ENCODE data around the gene MICA.
"Not testable (repeated sequence)": the region's sequence is repeated elsewhere in the genome, so short reads cannot be mapped to it uniquely, and the experiment has no call there.

Gene MICA

DNA sequence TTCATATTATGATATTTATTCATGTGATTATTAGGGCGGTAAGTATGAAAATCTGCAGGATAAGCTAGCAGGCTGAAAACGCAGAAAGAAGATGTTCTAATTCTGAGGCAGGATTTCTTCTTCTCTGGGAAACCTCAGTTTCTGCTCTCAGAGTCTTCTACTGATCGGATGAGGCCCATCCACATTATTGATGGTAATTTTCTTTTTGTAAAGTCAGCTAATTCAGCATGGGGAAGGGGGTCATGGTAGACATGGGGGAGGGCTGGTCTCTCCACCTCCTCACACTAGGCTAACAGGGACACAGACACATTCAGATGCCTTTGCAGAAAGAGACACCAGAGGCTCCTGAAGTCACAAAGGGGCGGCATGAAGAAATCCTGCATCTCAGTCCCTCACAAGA is 21.7 kb upstream of the MICA start:
- DNase-seq (ENCODE audit: low read depth, low spot score): no peak

DNA sequence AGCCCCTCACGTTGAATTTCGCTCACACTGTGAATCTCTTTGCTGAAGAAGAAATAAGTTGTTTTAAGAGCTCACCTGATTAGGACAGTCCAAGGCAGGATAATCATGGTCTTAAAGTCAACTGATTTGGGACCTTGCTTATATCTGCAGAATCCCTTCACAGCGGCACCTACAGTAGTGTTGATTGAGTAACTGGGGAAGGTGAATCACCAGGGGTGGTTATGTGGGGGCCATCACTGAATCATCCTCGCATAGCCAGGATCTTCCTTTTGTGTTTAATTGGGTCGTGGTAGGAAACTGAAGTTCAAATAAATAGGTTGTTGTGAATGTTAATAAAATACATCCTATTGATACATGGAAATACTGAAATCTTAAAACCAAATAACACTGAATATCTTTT is 20.2 kb upstream of the MICA start:
- DNase-seq (ENCODE audit: low read depth, low spot score): no peak

DNA sequence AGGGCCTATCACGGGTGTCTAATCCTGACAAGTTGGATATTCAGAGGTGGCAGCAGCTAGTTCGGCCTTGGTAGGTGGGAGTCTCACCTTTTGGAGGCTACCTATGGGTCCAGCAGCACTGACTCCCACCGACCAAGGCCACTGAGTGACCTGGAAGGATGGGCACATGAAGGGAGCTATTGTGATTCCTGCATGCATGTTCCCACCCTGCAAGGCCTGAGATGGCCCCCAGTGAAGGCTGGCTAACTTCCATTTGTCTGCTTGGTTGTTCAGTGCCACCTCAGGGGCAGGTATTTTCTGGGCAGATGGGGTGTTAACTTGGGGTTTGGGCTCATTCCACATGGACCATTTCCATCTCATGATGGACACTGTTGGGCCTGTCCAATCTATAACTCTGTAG is 18.4 kb upstream of the MICA start:
- DNase-seq (ENCODE audit: low read depth, low spot score): no peak

DNA sequence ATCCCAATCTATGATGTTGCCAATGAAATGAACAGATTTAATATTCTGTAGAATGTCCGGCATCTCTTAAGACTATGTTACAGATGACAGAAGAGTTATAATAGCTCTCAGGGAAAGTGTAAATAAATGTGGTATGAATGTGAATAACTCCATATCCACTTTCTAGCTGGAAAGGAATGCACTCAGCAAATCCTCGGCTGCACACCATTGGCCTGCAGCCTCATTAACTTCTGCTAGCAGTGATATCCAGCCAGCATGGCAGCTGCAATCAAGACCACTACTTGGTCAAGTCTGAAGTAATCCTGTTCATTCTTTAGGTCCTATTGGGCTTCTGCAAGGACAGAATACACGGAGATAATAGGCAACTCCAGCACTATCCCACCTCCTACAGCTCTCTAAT is 17.3 kb upstream of the MICA start:
- no peak for DNase-seq (ENCODE audit: low read depth, low spot score)

DNA sequence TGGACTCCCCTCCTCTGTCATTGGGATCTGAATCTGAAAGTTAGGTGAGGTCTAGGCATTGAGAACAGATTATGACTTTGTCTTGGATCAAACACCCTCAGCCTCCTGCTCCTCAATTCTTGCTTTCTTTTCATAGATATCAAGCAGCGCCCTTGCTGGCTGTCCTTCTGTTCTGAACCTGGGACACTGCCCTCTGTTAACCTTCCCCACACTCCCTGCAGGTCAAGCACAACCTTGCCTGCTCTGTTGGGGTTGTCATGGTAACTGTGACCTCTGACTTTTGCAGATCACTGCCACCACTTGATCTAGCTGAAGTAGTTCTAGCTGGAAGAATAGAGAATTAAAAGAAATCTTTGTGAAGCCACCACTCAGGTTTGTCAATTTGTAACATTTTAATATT is 16.4 kb upstream of the MICA start:
- DNase-seq (ENCODE audit: low read depth, low spot score): no peak

DNA sequence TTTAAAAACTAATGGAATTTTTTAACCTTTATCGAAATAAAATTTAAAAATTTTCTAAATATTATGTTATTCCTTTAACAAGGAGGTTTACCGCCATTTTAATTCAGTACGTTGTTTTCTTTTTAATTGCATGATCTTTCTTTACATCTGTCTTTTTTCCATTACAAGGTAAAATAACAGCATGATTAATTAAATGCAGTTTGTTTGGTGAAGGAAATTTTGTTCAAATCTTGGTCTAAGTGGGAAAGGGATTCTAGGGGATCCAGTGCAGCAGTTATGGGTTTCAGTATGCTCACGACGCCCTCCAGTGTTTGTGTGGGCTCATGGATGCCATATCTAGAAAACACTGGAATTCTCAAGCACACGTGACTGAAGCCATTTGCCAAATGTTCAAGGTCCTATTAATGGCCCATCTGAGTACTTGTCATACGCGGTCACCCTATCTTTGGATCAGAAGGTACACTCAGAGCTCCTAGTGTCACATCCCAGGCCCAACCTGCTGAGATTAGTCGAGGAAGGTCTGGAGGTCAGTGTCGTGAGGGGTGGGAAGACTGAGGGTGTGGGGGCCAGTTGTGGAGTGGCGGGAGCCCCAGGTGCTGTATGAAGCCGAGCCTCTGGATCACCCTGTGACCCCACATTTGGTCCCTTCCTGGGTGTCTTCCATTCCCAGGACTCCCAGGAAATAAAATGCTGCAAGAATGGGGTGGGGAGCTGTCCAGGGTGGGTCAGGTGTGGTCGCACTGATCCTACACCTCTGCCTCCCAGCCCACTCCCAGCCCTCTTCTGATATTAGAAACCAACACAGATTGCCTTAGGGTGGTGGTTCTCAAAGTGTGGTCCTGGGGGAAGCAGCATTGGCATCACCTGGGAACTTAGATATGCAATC is 14.2 kb upstream of the MICA start:
- not testable (repeated sequence) for DNase-seq (ENCODE audit: low read depth, low spot score)

DNA sequence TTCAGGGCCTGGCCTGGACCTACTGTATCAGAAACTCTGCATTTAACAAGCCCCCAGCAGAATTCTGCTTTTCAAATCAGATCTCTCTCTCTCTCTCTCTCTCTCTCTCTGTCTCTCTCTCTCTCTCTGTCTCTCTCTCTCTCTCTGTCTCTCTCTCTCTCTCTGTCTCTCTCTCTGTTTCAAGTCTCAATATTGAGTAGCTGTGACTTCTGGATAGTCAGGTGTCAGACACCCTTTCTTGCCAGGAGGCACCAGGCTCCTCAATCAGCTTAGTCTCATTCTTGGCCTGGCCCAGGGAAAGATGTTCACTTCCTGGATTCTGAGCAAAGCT is 13.6 kb upstream of the MICA start:
- not testable (repeated sequence) for DNase-seq (ENCODE audit: low read depth, low spot score)

DNA sequence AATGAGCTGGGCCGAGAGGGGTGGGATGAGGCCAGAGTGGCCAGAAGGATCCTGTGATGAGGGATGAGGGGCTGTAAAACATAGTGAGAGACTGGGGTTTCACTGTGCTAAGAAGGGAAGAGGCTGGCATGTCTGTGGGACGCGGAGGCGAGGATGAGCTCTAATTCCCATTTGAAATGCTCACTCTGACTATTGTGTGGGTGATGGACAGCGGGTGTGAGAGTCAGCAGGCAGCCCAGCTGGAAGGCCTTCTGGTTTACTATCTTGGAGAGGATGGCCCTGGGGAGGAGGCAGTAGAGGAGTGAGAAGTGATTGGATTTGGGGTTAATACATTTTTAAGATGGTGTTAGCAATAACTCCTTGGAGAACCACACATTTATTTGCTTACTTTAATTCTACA is 9.5 kb upstream of the MICA start:
- no peak for DNase-seq (ENCODE audit: low read depth, low spot score)

DNA sequence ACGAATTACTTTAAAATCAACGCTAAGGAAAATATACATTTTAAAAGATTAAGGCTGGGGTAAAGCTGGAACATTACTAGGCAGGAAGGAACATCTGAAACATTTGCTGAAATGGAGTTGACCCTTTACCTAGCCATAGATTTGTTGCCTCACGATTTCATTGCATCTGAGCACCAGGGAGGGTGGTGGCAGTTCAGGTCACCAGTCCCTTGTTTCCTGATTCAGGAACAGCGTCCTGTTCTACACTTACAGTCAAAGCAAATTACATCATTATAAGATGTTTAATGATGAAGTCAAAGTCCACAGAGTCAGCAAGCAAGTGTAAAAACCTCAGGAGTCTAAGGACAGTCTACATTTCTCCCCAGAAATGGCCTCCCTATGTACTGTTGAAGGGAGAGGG is 9.0 kb upstream of the MICA start:
- no peak for DNase-seq (ENCODE audit: low read depth, low spot score)

DNA sequence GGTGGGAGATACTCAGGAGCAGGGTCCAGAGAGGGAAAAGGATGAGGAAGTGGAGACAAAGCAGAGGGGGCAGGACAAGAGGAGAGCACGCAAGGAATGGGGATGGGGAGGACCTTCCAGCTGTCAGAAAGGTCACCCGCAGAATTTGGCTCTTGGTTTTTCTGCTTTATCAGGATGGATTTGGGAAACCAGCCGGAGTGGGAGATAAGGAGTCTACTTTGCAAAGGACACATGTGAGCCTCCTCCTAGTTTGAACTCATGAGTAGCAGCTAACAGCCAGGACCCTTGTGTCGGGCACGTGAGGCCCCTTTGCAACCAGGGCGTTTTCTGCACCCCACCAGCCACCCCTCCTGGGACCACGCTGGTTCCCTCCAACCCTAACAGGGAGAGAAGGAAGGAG is 7.6 kb upstream of the MICA start:
- DNase-seq (ENCODE audit: low read depth, low spot score): no peak

DNA sequence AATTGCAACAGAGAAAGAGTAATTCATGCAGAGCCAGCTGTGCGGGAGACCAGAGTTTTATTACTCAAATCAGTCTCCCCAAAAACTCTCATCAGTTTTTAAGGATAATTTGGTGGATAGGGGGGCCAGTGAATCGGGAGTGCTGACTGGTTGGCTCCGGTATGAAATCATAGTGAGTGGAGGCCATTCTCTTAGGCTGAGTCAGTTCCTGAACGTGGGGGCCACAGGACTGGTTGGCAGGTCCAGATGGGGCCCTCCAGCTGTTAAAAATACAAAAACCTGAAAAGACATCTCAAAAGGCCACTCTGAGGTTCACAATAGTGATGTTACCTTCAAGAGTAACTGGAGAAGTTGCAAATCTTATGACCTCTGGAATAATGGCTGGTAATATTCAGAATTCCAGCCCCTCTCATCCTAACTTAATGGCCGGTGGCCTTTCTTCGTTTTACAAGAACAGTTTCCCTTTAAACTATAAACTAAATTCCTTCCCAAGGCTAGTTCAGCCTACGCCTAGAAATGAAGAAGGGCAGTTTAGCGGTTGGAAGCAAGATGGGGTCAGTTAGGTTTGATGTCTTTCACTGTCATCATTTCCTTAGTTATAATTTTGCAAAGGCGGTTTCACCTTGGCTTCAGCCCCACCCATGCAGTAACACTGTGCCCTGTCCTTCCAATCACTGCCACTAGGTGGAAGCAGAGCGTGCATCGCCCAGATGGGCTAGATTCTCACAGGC is 6.8 kb upstream of the MICA start:
- peak; percentile 81 for DNase-seq (ENCODE audit: low read depth, low spot score)

DNA sequence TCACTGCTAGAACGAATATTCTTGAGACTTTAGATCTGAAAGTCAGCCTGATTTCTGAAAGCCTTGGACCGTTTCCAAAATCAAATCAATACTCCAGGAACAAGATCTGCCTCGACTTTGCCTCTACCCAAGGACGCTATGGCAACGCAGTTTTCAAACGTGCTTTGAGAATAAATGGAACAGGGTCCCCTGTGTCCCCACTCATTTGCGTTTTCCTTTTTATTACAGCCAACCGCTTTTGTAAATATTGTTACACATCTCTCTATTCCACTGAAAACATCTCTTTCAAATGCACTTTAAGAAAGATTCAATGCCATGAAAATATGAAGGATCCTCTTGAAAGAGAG is 6.3 kb upstream of the MICA start:
- DNase-seq (ENCODE audit: low read depth, low spot score): not testable (repeated sequence)

DNA sequence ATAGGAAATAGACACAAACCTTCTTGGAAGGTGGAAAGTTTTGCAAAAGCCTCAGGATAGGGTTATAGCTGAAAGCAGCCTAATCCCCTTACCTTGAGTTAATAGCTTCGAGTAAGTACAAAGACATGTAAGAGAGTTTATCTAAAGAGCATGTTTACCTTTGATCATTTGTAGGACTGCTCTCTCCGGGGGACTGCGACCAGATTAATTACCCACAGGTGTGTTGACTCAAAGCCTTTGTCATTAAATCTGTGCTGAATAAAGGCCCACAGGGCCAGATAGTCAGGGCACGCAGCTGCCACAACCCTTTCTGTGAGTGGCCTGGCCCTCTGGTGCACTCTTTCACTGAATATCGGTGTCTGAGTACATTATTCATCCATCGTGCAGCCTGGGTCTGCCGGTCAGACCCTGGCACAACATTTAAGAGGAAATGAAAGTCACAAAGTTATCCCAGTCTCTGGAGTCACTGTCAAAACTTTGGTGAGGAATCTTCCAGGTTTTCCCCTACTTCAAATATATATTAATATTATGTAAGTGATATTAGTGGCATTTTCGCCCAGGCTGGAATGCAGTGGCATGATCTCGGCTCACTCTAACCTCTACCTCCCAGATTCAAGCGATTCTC is 5.4 kb upstream of the MICA start:
- no peak for DNase-seq (ENCODE audit: low read depth, low spot score)

DNA sequence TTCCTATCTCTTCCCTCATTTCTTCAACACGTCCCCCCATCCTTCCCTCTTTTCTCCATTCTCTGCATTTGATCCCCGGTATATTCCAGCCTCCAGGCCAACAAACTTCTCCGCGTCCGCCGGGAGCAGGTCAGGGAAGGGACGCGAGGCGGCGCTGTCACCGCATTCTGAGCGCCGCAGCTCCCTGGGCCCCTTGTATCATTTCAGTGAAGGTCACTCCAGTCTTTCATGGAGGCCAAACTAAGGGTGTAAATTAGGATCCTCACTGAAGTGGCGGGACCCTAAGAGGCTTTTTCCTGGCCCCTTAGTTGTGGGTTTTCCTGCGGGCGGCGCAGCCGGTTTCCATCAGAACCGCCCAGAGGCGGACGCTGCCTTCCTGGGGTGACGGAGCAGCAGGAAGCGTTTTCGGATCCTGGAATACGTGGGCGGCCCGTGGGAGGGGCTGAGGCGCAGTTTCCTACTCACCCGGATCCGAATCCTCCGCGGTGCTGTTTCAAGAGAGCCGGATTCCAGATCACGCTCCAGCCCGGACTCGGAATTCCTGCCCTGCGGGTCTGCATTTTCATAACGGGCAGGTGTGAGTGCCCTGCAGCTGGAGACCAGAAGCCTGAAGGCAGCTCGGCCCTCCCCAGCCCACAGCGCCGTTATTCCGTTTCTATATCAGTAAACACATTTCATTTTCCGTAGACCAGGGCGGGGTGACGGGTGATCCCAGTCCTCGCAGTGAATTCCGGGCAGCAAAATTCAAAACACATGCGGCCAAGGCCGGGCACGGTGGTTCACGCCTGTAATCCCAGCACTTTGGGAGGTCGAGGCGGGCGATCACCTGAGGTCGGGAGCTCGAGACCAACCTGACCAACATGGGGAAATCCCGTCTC is 3.6 kb upstream of the MICA start:
- DNase-seq (ENCODE audit: low read depth, low spot score): no peak

DNA sequence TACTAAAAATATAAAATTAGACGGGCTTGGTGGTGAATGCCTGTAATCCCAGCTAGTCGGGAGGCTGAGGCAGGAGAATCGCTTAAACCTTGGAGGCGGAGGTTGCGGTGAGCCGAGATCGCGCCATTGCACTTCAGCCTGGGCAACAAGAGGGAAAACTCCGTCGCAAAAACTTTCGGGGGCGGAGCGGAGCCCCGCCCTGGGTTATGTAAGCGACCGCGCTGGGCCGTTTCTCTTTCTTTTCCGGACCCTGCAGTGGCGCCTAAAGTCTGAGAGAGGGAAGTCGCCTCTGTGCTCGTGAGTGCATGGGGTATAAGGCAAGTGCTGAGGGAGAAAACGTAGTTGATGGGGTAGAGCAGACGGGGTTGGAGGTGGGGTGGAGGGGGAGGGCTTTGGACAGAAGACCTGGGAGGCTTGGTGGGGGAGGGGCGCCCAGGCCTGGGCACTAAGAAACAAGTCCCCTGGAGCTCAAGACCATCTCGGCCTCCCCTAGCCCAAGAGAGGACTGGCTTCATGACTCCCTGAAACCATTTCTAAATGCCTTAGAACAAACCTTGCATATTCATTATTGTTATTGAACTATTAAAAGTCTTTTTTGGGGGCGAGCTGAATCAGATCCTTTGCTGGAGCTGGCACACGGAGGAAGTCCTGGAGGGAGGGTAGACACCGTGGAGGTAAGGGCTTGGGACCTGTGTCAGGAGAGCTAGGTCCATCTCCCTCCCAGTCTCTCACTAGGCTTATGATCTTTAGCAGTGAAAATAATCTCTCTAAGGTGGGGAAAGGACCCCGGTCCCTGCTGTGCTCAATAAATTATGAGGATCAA is 2.7 kb upstream of the MICA start:
- peak; percentile 45 for DNase-seq (ENCODE audit: low read depth, low spot score)

DNA sequence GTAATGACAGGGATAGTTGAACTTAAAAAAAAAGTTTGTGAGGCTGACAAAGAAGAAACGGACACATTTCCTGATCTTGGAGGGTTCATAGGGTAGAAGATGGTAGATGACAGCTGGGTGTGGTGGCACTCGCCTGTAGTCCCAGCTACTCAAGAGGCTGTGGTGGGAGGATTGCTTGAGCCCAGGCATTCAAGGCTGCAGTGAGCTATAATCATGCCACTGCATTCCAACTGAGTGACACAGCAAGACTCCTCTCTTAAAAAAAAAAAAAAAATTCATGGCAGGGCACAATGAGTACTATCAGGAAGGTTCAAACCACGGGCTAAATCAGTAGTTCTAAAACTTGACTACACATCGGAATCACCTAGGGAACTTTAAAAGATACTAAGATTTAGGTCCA is 2.0 kb upstream of the MICA start:
- DNase-seq (ENCODE audit: low read depth, low spot score): no peak

DNA sequence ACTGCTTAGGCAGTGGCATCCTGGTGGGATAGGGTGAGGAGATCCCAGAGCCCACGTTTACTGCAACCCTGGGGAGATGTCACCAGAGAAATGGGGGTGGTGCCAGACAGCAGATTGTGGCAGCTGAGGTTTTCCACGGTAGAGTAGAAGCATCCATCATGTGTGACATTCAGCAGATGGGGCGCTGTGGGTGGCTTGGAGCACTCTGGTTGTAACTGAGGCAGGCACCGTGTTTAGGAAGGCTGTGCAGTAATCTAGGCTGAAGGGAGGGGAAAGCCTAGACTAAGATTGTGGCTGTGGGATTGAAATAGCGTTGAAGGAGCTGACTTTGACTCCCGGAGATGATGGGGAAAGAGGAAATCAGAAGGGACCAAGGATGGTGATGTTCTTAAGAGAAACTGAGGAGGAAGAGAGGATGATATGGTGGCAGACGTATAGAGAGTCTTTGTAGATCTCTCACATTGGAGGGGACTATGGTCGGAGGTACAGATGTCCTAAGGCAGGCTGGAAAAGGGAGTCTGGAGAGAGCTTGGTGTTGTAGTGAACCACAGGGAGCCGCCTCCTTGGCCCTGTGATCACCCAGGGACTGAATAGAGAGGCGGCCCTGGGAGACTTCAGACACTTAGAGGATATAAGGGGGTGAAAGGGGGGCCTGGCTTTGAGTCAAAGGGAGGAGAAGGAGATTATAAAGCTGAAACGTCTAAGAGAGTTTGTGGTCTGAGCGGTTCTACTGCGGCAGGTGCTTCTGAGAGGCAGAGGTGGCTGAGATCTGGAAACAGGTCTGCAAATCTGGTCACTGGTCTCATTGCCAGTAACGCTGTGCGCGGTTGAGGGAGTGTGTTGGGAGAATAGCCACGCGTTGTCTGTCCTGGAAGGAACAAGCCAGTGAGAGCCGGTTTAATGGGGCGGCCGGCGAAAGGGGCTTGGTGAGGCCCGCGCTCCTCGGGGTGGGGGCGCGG is 792 bp upstream of the MICA start:
- no peak for DNase-seq (ENCODE audit: low read depth, low spot score)

DNA sequence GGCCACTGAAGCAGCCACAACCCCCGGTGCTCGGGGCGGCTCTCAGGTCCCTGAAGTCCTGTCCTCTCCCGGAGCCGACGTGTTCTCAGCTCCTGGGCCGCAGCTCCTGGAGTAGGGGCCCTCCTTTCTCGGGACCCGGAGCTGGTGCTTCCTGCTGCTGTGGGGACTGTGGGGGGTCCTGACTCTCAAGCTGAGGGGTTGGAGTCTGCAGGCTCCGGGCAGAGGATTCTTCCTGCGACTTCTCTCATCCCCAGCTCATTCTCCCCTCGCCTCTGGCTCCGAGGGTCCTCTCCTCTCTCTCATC is 618 bp downstream of the MICA start:
- not testable (repeated sequence) for DNase-seq (ENCODE audit: low read depth, low spot score)

DNA sequence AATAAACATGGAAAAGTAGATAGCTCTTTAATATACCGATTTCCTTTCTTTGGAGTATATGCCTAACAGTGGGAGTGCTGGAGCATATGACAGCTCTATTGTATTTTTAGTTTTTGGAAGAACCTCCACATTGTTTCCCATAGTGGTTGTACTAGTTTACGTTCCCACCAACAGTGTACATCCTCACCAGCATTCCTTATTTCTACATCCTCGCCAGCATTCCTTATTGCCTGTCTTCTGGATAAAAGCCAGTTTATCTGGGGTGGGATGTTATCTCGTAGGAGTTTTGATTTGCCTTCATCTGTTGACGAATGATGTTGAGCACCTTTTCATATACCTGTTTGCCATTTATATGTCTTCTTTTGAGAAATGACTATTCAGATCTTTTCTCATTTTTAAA is 2.6 kb downstream of the MICA start:
- no peak for DNase-seq (ENCODE audit: low read depth, low spot score)

DNA sequence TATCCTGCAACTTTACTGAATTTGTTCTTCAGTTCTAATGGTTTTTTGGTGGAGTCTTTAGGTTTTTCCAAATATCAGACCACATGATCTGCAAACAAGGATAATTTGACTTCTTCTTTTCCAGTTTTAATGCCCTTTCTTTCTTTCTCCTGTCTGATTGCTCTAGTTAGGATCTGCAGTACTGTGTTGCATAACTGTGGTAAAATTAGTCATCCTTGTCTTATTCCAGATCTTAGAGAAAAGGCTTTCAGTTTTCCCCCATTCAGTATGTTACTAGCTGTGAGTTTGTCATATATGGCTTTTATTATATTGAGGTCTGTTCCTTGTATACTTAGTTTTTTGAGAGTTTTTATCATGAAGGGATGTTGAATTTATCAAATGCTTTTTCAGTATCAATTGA is 4.3 kb downstream of the MICA start:
- DNase-seq (ENCODE audit: low read depth, low spot score): no peak

Measured in activated naive CD8-positive, alpha-beta T cell treated with anti-CD3 and anti-CD28 coated beads, Interleukin-2, amount 50 U/mL, for 16 hours (primary cell).